Adipocyte (in vitro differentiated cells): ENCODE data around the gene CASP8.

ENCODE experiments used
- DNase-seq: peaks from one replicate; pipeline ENCODE4 v3.0.0-alpha.2; 2015; ENCODE audit warnings: low read depth
- H3K27me3 ChIP-seq: replicated peaks from 2 replicates; pipeline ENCODE4 v1.7.0; 2013; ENCODE audit warnings: mild to moderate bottlenecking, low read length, moderate library complexity; ENCODE audit not compliant: control insufficient read depth, insufficient read depth
- H3K36me3 ChIP-seq: 2 replicates; pipeline ENCODE4 v1.7.0; 2013; ENCODE audit warnings: low read length, mild to moderate bottlenecking, moderate library complexity; ENCODE audit not compliant: control insufficient read depth, insufficient read depth, severe bottlenecking
- H3K4me1 ChIP-seq: 2 replicates; pipeline ENCODE4 v1.7.0; 2013; ENCODE audit warnings: mild to moderate bottlenecking, low read length, moderate library complexity; ENCODE audit not compliant: control insufficient read depth, insufficient read depth
- H3K4me3 ChIP-seq: 2 replicates; pipeline ENCODE4 v1.7.0; 2013; ENCODE audit warnings: mild to moderate bottlenecking, low read length, moderate library complexity
- H3K9ac ChIP-seq: 2 replicates; pipeline ENCODE4 v1.7.0; 2013; ENCODE audit warnings: mild to moderate bottlenecking, low read length, moderate library complexity
- H3K9me3 ChIP-seq: 2 replicates; pipeline ENCODE4 v1.7.0; 2013; ENCODE audit warnings: mild to moderate bottlenecking, low read length, moderate library complexity; ENCODE audit not compliant: control insufficient read depth

Gene CASP8

DNA sequence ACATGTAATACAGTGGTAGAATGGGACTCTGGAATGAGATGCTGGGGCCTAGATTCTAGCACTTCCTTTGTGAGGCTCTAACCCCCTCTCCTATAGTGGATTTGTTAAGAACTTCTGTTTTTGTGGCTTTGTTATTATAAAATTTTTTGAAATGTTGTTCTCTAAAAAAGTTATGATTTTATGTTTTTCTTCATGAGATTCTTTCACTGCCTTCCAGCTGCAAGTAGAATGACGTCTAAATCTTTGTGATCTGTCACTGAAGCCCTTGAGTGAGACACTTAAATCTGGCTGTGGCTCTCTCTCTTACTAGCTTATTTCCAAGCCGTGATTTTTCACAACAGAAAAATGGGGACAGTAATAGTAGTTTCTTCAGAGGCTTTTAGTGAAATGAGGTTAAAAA lies 1.6 kb downstream of the CASP8 start:
- no peaks in the 10 kb centered on the region for H3K36me3 ChIP-seq
- H3K4me3 ChIP-seq = no peak overlapping the region
- DNase-seq = no peak
- H3K27me3 ChIP-seq = no peaks in the 10 kb centered on the region
- peak overlapping the region; percentile 46 for H3K9ac ChIP-seq
- H3K9me3 ChIP-seq = no peaks in the 10 kb centered on the region
- peaks cover 32% of the 10 kb centered on the region for H3K4me1 ChIP-seq

DNA sequence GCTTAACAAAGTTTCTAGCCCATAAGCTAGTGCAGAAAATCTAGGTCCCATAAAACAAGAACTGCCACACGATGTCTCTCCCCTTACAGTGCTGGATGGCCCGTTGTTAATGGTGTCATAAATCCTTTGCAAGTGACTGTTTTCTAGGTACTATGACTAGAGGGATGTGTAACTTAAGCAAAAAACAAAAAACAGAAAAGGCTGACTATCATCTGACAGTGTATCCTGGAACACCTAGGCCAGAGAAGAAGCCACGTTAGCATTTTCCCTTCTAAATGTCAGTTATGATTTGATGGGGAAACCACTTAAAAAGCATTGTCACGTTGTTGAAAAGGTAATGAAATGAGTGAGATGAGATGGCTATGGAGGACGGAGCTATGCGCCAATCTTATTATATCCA lies 2.4 kb downstream of the CASP8 start:
- DNase-seq = no peak
- Histone ChIP-seq H3K4me3 (no peak overlapping the region), H3K9me3 (no peaks in the 10 kb centered on the region)

DNA sequence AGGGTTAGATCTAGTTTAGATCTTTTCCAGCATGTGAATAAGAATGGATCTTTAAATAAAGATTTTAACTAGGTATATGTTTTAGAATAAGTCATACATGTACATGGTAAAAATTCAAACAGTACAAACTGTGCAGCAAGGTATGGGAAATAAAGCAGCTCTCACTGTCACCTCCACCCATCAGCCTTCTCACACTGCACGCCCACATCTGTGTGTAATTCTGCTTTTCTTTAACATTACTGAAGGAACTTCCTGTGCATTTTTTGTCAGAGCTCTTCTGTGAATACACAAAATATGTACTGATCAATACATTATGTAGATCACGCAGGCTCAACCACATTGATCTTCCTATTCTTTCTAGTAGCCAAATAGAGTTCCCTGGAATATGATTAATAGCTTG lies 3.4 kb downstream of the CASP8 start:
- H3K36me3 ChIP-seq = peaks cover 7% of the 10 kb centered on the region
- peaks cover 27% of the 10 kb centered on the region for H3K4me1 ChIP-seq
- H3K9me3 ChIP-seq = no peaks in the 10 kb centered on the region
- no peak for DNase-seq
- H3K9ac ChIP-seq = no peak overlapping the region
- no peak overlapping the region for H3K4me3 ChIP-seq
- no peaks in the 10 kb centered on the region for H3K27me3 ChIP-seq

More for the DNA sequence above, 2.4 kb downstream of the CASP8 start:
- H3K36me3 ChIP-seq = peaks cover 7% of the 10 kb centered on the region
- peak overlapping the region; percentile 17 for H3K9ac ChIP-seq
- H3K27me3 ChIP-seq = no peaks in the 10 kb centered on the region
- peaks cover 27% of the 10 kb centered on the region for H3K4me1 ChIP-seq

- Histone ChIP-seq H3K9me3 (no peaks in the 10 kb centered on the region), H3K9ac (no peak overlapping the region)
- no peak for DNase-seq
Measured at GRCh38 chr2:201264472-201265173, 4.3 kb downstream of the CASP8 start.

DNA sequence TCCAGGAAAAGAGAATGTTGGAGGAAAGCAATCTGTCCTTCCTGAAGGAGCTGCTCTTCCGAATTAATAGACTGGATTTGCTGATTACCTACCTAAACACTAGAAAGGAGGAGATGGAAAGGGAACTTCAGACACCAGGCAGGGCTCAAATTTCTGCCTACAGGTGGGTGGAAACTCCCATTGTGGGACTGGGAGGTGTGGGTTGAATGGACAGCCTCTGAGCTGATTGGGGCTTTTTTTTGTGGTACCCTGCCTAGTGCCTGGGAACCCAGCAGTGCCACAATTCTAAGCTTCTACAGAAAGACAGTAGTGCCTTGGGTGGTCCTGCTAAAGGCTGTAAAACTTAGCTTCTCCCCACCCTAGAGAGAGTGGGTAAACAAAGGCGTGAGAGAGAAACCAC lies 6.3 kb downstream of the CASP8 start:
- no peaks in the 10 kb centered on the region for H3K9me3 ChIP-seq
- H3K36me3 ChIP-seq = peaks cover 13% of the 10 kb centered on the region
- H3K4me1 ChIP-seq = peaks cover 6% of the 10 kb centered on the region
- DNase-seq = no peak
- H3K27me3 ChIP-seq = no peaks in the 10 kb centered on the region
- no peak overlapping the region for H3K4me3 ChIP-seq
- H3K9ac ChIP-seq = no peak overlapping the region

More at GRCh38 chr2:201264472-201265173, 4.3 kb downstream of the CASP8 start:
- peaks cover 22% of the 10 kb centered on the region for H3K4me1 ChIP-seq
- no peak overlapping the region for H3K4me3 ChIP-seq
- no peaks in the 10 kb centered on the region for H3K27me3 ChIP-seq
- H3K36me3 ChIP-seq = peaks cover 12% of the 10 kb centered on the region

DNA sequence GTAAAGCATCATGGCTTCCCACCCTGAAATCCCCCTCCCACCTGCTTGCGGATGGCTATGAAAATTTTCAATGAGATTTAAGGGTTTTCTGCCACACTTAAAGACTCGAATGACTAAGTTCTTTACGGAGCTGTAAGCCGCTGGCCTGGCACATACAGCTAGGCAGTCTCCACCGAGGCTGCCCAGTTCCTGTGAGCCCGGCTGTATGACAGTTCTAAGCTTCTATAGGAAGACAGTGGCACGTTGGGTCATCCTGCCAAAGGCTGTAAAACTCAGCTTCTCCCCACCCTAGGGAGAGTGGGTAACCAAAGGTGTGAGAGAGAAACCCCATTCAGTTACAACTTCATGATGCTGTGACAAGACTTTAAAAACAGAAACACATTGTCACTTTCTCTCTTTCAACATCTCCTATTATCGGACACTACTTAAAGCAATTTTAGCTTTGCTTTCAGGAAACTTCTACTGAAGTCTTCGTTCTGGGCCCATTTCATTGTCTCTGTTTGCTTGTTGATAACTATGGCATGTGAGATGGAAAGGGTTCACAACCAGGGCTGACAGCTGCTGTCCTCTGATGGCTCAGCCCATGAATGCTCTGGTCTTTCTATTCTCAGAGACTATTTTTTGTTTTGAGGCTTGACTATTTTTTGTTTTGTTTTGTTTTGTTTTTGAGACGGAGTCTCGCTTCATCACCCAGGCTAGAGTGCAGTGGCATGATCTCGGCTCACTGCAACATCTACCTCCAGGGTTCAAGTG lies 7.1 kb downstream of the CASP8 start:
- no peaks in the 10 kb centered on the region for H3K9me3 ChIP-seq
- no peak overlapping the region for H3K4me3 ChIP-seq

GRCh38 chr2:201269764-201270163 lies 9.4 kb downstream of the CASP8 start:
- no peaks in the 10 kb centered on the region for H3K4me1 ChIP-seq
- peaks cover 38% of the 10 kb centered on the region for H3K36me3 ChIP-seq
- H3K9ac ChIP-seq = no peak overlapping the region
- no peaks in the 10 kb centered on the region for H3K27me3 ChIP-seq
- no peaks in the 10 kb centered on the region for H3K9me3 ChIP-seq
- H3K4me3 ChIP-seq = no peak overlapping the region
- DNase-seq = no peak

More for the DNA sequence above, 7.1 kb downstream of the CASP8 start:
- Histone ChIP-seq H3K9ac (no peak overlapping the region), H3K27me3 (no peaks in the 10 kb centered on the region), H3K36me3 (peaks cover 21% of the 10 kb centered on the region), H3K4me1 (peaks cover 2% of the 10 kb centered on the region)
- no peak for DNase-seq

DNA sequence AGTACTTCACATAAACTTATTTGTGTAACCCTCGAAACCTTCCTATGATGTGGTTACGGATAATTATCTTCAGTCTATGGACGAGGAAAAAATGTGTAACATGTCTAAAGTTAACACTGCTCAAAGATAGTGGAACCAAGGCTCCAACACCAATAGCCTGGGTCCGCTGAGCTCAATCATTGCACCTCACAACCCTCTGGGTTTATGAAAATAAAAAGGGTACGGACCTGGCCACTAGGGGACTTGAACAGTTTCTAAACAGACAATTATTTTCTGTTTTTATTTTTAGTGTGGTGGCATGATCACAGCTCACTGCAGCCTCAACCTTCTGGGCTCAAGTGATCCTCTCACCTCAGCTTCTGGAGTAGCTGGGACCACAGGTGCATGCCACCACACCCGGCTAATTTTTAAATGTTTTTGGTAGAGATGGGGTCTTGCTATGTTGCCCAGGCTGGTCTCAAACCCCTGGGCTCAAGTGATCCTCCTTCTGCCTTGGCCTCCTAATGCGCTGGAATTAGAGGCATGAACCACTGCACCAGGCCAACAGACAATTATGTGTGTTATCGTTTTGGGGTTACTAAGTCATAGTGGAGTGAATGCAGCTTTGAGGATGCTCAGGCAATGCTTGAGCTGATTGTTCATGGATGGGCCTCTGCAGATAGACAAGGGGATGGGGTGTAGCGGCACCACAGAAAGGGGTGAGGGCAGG lies 10.1 kb downstream of the CASP8 start:
- no peak overlapping the region for H3K9ac ChIP-seq
- H3K27me3 ChIP-seq = no peaks in the 10 kb centered on the region
- H3K4me3 ChIP-seq = no peak overlapping the region
- peaks cover 43% of the 10 kb centered on the region for H3K36me3 ChIP-seq
- no peak for DNase-seq
- no peaks in the 10 kb centered on the region for H3K4me1 ChIP-seq
- no peaks in the 10 kb centered on the region for H3K9me3 ChIP-seq

DNA sequence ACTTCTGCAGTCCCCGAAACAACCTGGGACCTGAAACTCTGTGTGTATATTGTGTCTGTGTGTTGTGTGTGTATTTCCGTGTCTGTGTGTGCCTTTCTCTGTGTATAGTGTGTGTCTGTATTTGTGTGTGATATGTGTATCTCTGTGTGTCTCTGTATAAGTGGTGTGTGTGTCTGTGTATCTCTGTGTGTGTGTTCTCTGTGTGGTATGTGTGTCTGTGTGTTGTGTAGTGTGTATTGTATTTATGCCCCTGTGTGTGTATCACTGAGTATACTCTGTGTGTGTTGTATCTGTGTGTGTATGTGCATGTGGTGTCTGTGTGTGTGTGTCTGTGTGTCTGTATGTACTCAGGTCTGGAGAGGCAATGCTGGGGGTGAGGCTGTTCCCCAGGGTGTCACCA lies 11.6 kb downstream of the CASP8 start:
- no peak overlapping the region for H3K9ac ChIP-seq
- no peaks in the 10 kb centered on the region for H3K27me3 ChIP-seq
- no peaks in the 10 kb centered on the region for H3K4me1 ChIP-seq
- peaks cover 58% of the 10 kb centered on the region for H3K36me3 ChIP-seq
- H3K9me3 ChIP-seq = no peaks in the 10 kb centered on the region
- no peak overlapping the region for H3K4me3 ChIP-seq
- DNase-seq = no peak

- H3K36me3 ChIP-seq = peaks cover 59% of the 10 kb centered on the region
- H3K4me3 ChIP-seq = no peak overlapping the region
- H3K4me1 ChIP-seq = no peaks in the 10 kb centered on the region
- DNase-seq = no peak
- no peak overlapping the region for H3K9ac ChIP-seq
- no peaks in the 10 kb centered on the region for H3K27me3 ChIP-seq
- no peaks in the 10 kb centered on the region for H3K9me3 ChIP-seq
Measured at GRCh38 chr2:201273330-201273983, 13.1 kb downstream of the CASP8 start.

GRCh38 chr2:201275069-201275468 lies 14.7 kb downstream of the CASP8 start:
- Histone ChIP-seq H3K4me3 (no peak overlapping the region), H3K9ac (no peak overlapping the region), H3K27me3 (no peaks in the 10 kb centered on the region), H3K4me1 (peaks cover 2% of the 10 kb centered on the region), H3K9me3 (no peaks in the 10 kb centered on the region), H3K36me3 (peaks cover 61% of the 10 kb centered on the region)
- DNase-seq = no peak
